Activated CD4-positive, alpha-beta T cell treated with anti-CD3 and anti-CD28 coated beads for 36 hours (primary cell): ENCODE measurements around the gene MTSS2. TPM values are rescaled to one million over a fixed set of nuclear protein-coding genes. Genes with fewer than 3 reads are reported as not detected.

Experiments used
- ATAC-seq: fragments of 200-7000 bp; cut with Tn5 transposase; one replicate; pipeline ENCODE4 v1.10.0; 2021; ENCODE audit warnings: mild to moderate bottlenecking, moderate library complexity
- CTCF ChIA-PET: fragments of 350-600 bp; sonication (Branson Sonifier 250); formaldehyde crosslinking; loops from one replicate; lab custom pipeline; 2021; ENCODE audit warnings: antibody characterized with exemption; lab: Charles Lee
- POLR2A ChIA-PET: fragments of 350-600 bp; sonication (Branson Sonifier 250); formaldehyde crosslinking; loops from one replicate; lab custom pipeline; 2021; ENCODE audit warnings: antibody characterized with exemption, inconsistent platforms; lab: Charles Lee
- DNase-seq: peaks from one replicate; pipeline ENCODE4 v3.0.0-alpha.2; 2020
- H3K27ac Mint-ChIP-seq: one replicate; pipeline ENCODE4 v1.8.0; 2021; ENCODE audit warnings: mixed read lengths
- H3K27me3 Mint-ChIP-seq: one replicate; pipeline ENCODE4 v1.8.0; 2021; ENCODE audit warnings: mixed read lengths
- H3K36me3 Mint-ChIP-seq: one replicate; pipeline ENCODE4 v1.8.0; 2021; ENCODE audit warnings: low read depth, mixed read lengths
- H3K4me1 Mint-ChIP-seq: one replicate; pipeline ENCODE4 v1.8.0; 2021; ENCODE audit warnings: mixed read lengths
- H3K4me3 Mint-ChIP-seq: one replicate; pipeline ENCODE4 v1.8.0; 2021; ENCODE audit warnings: mild to moderate bottlenecking, moderate library complexity, mixed read lengths
- H3K9me3 Mint-ChIP-seq: one replicate; pipeline ENCODE4 v1.8.0; 2021; ENCODE audit warnings: low read depth, mixed read lengths
- intact Hi-C, 2 experiments: fragments of 100-400 bp; cut with DNase I in 1 of 2; cut with micrococcal nuclease in 1 of 2; formaldehyde crosslinking; loops; one replicate each; pipeline versions ENCODE4 v1.14.2 to v1.15.1; 2022 to 2024; cut with DNase I, micrococcal nuclease
- total RNA-seq, 2 experiments: library from RNA; stranded (reverse); gene quantifications; one replicate each; pipeline ENCODE4 v1.2.3, GENCODE V29; 2021

Gene MTSS2
- total RNA-seq, 2 experiments from 2014 or later: 1.6 to 3.5 TPM

GRCh38 chr16:70653809-70654771, 31.8 kb downstream of the MTSS2 start:
- H3K4me1 Mint-ChIP-seq: peaks cover 4% of the 10 kb centered on the region
- DNase-seq (peak; percentile 88), ATAC-seq (peak; percentile 86)
- intact Hi-C loops: loop anchor here (1.0 to 10.0 kb wide), 9 partner anchors 77 to 859 kb away; no protein-coding TSS in a partner anchor
- POLR2A ChIA-PET: no interaction called here
- H3K4me3 Mint-ChIP-seq: no peak overlapping the region
- no peaks in the 10 kb centered on the region for H3K36me3 Mint-ChIP-seq
- H3K27ac Mint-ChIP-seq: no peak overlapping the region
- no peaks in the 10 kb centered on the region for H3K27me3 Mint-ChIP-seq
- CTCF ChIA-PET: interaction anchor here (0.6 to 3.5 kb wide), 21 partner anchors 9 to 807 kb away, joined by 3 to 24 read pairs (median 4); no protein-coding TSS in a partner anchor
- H3K9me3 Mint-ChIP-seq: no peaks in the 10 kb centered on the region

- ChIA-PET POLR2A (interaction anchor here (0.5 kb wide), 1 partner anchor 351 kb away, joined by 4 read pairs; no protein-coding TSS in a partner anchor), CTCF (interaction anchor here (0.6 to 3.5 kb wide), 19 partner anchors 9 to 806 kb away, joined by 3 to 24 read pairs (median 4); no protein-coding TSS in a partner anchor)
- H3K9me3 Mint-ChIP-seq: no peaks in the 10 kb centered on the region
- intact Hi-C loops: loop anchor here (1.0 to 10.0 kb wide), 9 partner anchors 76 to 859 kb away; no protein-coding TSS in a partner anchor
- DNase-seq (no peak), ATAC-seq (no peak)
- H3K27ac Mint-ChIP-seq: no peak overlapping the region
- no peaks in the 10 kb centered on the region for H3K36me3 Mint-ChIP-seq
- no peak overlapping the region for H3K4me3 Mint-ChIP-seq
- peaks cover 4% of the 10 kb centered on the region for H3K4me1 Mint-ChIP-seq
- no peaks in the 10 kb centered on the region for H3K27me3 Mint-ChIP-seq
Measured at GRCh38 chr16:70653406-70653805, 32.4 kb downstream of the MTSS2 start.

- no peaks in the 10 kb centered on the region for H3K9me3 Mint-ChIP-seq
- POLR2A ChIA-PET: no interaction called here
- CTCF ChIA-PET: interaction anchor here (1.2 to 3.5 kb wide), 9 partner anchors 10 to 722 kb away, joined by 3 to 24 read pairs (median 6); no protein-coding TSS in a partner anchor
- H3K4me1 Mint-ChIP-seq: peaks cover 4% of the 10 kb centered on the region
- no peaks in the 10 kb centered on the region for H3K27me3 Mint-ChIP-seq
- no peak overlapping the region for H3K27ac Mint-ChIP-seq
- DNase-seq: no peak
- no peak for ATAC-seq
- H3K36me3 Mint-ChIP-seq: no peaks in the 10 kb centered on the region
- intact Hi-C loops: loop anchor here (2.0 to 10.0 kb wide), 5 partner anchors 75 to 858 kb away; no protein-coding TSS in a partner anchor
- H3K4me3 Mint-ChIP-seq: no peak overlapping the region
Measured at GRCh38 chr16:70652322-70652721, 33.5 kb downstream of the MTSS2 start.

GRCh38 chr16:70651524-70651923, 34.3 kb downstream of the MTSS2 start:
- DNase-seq (no peak), ATAC-seq (no peak)
- H3K4me1 Mint-ChIP-seq: peaks cover 4% of the 10 kb centered on the region
- ChIA-PET CTCF (interaction anchor here (0.6 to 3.5 kb wide), 6 partner anchors 16 to 948 kb away, joined by 3 to 17 read pairs (median 4); no protein-coding TSS in a partner anchor), POLR2A (interaction anchor here (0.6 kb wide), 1 partner anchor 288 kb away, joined by 3 read pairs; no protein-coding TSS in a partner anchor)
- no peak overlapping the region for H3K27ac Mint-ChIP-seq
- no peaks in the 10 kb centered on the region for H3K9me3 Mint-ChIP-seq
- H3K4me3 Mint-ChIP-seq: no peak overlapping the region
- H3K27me3 Mint-ChIP-seq: no peaks in the 10 kb centered on the region
- intact Hi-C loops: loop anchor here (5.0 to 10.0 kb wide), 4 partner anchors 74 to 857 kb away; no protein-coding TSS in a partner anchor
- no peaks in the 10 kb centered on the region for H3K36me3 Mint-ChIP-seq

- intact Hi-C loops: loop anchor here (5.0 to 10.0 kb wide), 4 partner anchors 73 to 855 kb away; no protein-coding TSS in a partner anchor
- Mint-ChIP-seq H3K4me3 (no peak overlapping the region), H3K27ac (no peak overlapping the region), H3K36me3 (no peaks in the 10 kb centered on the region), H3K27me3 (no peaks in the 10 kb centered on the region), H3K9me3 (no peaks in the 10 kb centered on the region), H3K4me1 (peaks cover 4% of the 10 kb centered on the region)
- ChIA-PET CTCF (no interaction called here), POLR2A (no interaction called here)
- DNase-seq: no peak
- ATAC-seq: no peak
Measured at GRCh38 chr16:70650216-70650615, 35.6 kb downstream of the MTSS2 start.

GRCh38 chr16:70649300-70649699, 36.6 kb downstream of the MTSS2 start:
- ChIA-PET CTCF (interaction anchor here (0.6 kb wide), 1 partner anchor 124 kb away, joined by 3 read pairs; no protein-coding TSS in a partner anchor), POLR2A (no interaction called here)
- intact Hi-C loops: no loop called here
- Mint-ChIP-seq H3K36me3 (no peaks in the 10 kb centered on the region), H3K27ac (no peak overlapping the region), H3K4me1 (peaks cover 4% of the 10 kb centered on the region), H3K4me3 (no peak overlapping the region), H3K27me3 (no peaks in the 10 kb centered on the region), H3K9me3 (no peaks in the 10 kb centered on the region)
- DNase-seq (no peak), ATAC-seq (no peak)

GRCh38 chr16:70648606-70649005, 37.2 kb downstream of the MTSS2 start:
- ChIA-PET CTCF (interaction anchor here (0.5 kb wide), 1 partner anchor 307 kb away, joined by 5 read pairs; no protein-coding TSS in a partner anchor), POLR2A (no interaction called here)
- intact Hi-C loops: no loop called here
- Mint-ChIP-seq H3K36me3 (no peaks in the 10 kb centered on the region), H3K27ac (no peak overlapping the region), H3K27me3 (no peaks in the 10 kb centered on the region), H3K4me1 (peaks cover under 1% of the 10 kb centered on the region), H3K4me3 (no peak overlapping the region), H3K9me3 (no peaks in the 10 kb centered on the region)
- ATAC-seq (no peak), DNase-seq (no peak)

GRCh38 chr16:70647441-70648359, 38.2 kb downstream of the MTSS2 start:
- CTCF ChIA-PET: interaction anchor here (0.5 to 0.6 kb wide), 3 partner anchors 273 to 1336 kb away, joined by 3 to 5 read pairs (median 4); no protein-coding TSS in a partner anchor
- H3K4me1 Mint-ChIP-seq: no peaks in the 10 kb centered on the region
- peaks cover under 1% of the 10 kb centered on the region for H3K27me3 Mint-ChIP-seq
- H3K9me3 Mint-ChIP-seq: no peaks in the 10 kb centered on the region
- H3K27ac Mint-ChIP-seq: no peak overlapping the region
- DNase-seq (no peak), ATAC-seq (no peak)
- no peak overlapping the region for H3K4me3 Mint-ChIP-seq
- H3K36me3 Mint-ChIP-seq: no peaks in the 10 kb centered on the region
- POLR2A ChIA-PET: no interaction called here
- intact Hi-C loops: no loop called here

GRCh38 chr16:70646260-70647241, 39.3 kb downstream of the MTSS2 start, which contains the start of gene IL34:
IL34 (plus strand) TSS chr16:70646559; CDS start chr16:70646948, 389 bp downstream.
- H3K4me3 Mint-ChIP-seq: no peak within 1 kb of the TSS
- ChIA-PET POLR2A (no interaction called here), CTCF (interaction anchor here (0.9 kb wide), 1 partner anchor 31 kb away, joined by 4 read pairs; no protein-coding TSS in a partner anchor)
- no peaks in the 10 kb centered on the region for H3K4me1 Mint-ChIP-seq
- H3K36me3 Mint-ChIP-seq: no peaks in the 10 kb centered on the region
- H3K27me3 Mint-ChIP-seq: peaks cover 4% of the 10 kb centered on the region
- no peaks in the 10 kb centered on the region for H3K9me3 Mint-ChIP-seq
- no peak for ATAC-seq
- H3K27ac Mint-ChIP-seq: no peak within 1 kb of the TSS
- intact Hi-C loops: no loop called here
- no peak for DNase-seq
